SKM-1 treated with dmso at 0.1 percent for 144 hours (cell line): ENCODE results near the gene OR2J2.
"Not testable (repeated sequence)": the region's sequence is repeated elsewhere in the genome, so short reads cannot be mapped to it uniquely, and the experiment has no call there.

Experiments used
- DNase-seq: peaks from one replicate; lab custom pipeline; 2025; ENCODE audit not compliant: unreplicated experiment; lab: John Stamatoyannopoulos, UW

The OR2J2 gene

GRCh38 chr6:29170607-29171006 lies at the start of gene OR2J2:
TSS of gene OR2J2 (plus strand) at chr6:29170907. CDS start at chr6:29173636, 2,729 bp downstream.
- not testable (repeated sequence) for DNase-seq

DNA sequence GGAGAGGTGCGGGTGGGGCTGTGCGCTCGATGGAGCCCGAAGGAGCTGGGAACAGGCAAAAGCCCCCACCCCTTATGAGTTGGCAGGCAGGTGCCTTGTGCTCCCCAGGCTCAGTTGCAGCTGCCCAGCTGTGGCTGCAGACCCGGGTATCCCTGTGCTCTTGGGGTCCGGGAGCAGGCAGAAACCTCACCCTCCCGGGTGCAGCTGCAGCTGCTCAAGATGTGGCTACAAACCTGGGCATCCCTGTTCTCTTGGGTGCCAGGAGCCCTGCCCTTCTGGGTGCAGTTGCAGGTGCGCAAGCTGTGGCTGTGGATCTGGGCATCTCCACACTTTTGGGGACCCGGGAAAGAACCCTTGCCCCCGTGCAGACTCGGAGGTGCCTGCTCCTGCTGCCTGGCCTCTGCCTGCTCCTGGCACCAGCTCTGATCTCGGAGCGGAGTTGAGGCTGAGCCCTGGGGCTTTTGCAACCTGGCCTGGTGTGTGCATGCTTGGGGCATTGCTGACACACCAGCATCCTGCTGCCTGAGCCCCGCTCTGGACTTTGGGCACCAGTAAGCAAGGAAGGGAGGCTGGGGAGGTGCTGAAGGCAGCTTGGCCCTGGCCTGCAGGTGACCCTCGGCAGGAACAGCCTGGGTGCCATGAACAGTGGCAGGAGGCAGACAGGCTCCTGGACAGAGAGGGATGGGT lies 41.2 kb upstream of the OR2J2 start:
- no peak for DNase-seq

DNA sequence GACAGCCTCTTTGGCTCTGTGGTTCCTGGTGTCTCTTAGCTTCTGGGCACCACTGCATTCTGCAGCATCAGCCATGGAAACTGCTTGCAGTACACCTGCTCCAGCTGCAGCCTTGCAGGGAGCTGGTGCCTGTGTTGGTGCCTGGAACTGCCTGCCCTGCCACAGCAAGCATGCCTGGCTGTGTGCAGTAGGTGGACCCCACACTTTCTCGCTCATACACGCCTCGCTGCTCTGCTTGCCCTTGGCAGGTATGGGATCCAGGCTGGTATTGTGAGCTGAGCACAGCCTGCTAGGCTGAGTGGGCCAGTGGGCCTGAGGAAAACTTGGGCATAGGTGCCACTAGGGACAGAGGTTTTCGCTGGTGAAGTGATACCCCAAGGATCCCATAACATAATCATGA lies 40.1 kb upstream of the OR2J2 start:
- DNase-seq, result no peak

DNA sequence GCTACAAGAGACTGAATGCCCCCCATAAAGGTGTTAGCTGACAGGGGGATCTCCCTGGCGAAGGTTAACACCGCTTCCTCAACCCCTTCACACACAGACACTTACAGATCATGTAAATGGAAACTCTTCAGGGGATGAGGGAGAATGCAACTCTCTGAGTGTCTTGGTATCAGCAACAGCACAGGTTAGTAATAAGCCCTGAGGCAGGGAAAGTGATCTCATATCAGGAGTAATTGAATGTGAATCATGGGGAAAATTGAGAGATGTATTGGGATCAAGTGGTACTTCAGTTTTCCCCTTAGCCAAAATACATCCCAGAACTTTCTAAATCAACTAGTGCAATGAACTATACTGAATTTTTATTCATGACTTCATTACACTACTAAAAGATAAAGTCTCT lies 39.0 kb upstream of the OR2J2 start:
- DNase-seq, result no peak

- DNase-seq, result no peak
Observed at GRCh38 chr6:29137724-29138123, 33.0 kb upstream of the OR2J2 start.

DNA sequence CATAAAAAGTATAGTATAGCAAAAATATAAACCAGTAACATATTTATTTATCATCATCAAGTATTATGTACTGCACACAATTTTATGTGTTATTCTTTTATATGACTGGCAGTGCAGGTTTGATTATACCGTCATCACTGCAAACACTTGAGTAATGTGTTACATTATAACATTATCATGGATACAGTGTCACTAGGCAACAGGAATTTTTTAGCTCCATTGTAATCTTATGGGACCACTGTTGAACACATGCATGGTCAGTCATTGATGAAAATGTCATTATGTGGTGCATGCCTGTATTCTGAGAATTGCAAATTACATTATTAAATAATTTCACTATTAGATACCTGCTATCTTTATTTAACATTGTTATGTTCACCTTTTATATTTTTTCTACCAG lies 29.1 kb upstream of the OR2J2 start:
- no peak for DNase-seq

DNA sequence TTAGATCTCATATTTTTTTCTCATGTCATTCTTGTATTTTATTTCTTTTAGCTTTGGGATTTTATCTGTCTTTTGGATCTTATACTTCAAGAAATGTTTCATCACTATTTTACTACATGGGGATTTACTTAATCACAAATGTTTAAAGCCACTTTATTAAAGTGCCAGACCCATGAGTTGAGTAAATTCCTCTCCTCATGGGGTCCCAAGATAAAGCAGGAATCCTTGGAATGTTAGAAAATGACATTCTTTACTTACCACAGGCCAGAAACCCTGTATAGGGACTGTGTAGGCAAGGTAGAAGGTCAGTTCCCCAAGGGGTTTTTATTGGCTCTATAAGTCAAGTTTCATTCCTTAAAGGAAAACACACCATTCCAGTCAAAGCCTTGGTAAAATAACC lies 28.4 kb upstream of the OR2J2 start:
- no peak for DNase-seq

GRCh38 chr6:29146179-29146578 lies 24.5 kb upstream of the OR2J2 start:
- no peak for DNase-seq

GRCh38 chr6:29147074-29147473 lies 23.6 kb upstream of the OR2J2 start:
- no peak for DNase-seq

GRCh38 chr6:29149444-29149843 lies 21.3 kb upstream of the OR2J2 start:
- DNase-seq, result not testable (repeated sequence)

DNA sequence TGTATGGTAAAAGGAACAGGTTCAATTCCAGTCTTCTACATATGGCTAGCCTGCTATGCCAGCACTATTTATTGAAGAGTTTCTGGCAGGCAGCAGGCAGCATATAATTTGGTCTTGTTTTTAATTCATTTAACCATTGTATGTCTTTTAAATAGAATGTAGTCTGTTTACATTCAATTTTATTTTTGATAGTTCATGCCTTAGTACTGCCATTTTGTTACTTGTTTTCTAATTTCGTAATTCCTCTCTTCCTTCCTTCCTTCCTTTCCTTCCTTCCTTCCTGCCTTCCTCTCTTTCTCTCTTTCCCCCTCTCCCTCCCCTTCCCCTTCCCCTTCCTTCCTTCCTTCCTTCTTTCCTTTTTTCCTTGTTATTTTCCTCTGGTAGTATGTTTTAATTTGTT lies 17.6 kb upstream of the OR2J2 start:
- DNase-seq, result no peak

DNA sequence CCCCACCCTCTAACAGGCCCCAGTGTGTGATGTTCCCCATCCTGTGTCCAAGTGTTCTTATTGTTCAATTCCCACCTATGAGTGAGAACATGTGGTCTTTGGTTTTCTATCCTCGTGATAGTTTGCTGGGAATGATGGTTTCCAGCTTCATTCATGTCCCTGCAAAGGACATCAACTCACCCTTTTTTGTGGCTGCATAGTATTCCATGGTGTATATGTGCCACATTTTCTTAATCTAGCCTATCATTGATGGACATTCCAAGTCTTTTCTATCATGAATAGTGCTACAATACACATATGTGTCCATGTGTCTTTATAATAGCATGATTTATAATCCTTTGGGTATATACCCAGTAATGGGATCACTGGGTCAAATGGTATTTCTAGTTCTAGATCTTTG lies 15.5 kb upstream of the OR2J2 start:
- DNase-seq, result not testable (repeated sequence)

- not testable (repeated sequence) for DNase-seq
Observed at GRCh38 chr6:29159922-29160321, 10.8 kb upstream of the OR2J2 start.

DNA sequence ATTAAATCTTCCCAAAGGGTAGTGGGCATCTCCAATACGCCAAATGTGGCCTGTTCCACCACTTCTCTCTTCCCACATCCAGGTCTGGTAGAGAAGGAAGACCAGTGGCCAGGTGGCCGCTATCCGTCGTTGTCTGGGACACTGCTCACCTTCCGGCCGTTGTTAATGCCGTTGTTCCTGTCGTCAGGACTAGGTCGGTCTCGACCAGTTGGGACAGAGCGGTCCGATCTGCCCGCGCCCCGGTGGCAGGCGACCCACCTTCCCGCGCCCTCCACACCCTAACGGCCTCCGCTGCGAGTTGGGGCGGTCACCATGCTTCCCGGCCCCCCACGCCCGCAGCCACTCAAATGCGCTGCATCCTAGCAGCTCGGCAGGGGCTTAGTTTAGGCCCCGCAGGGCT lies 5.1 kb upstream of the OR2J2 start:
- not testable (repeated sequence) for DNase-seq

GRCh38 chr6:29171736-29172135 lies 1.0 kb downstream of the OR2J2 start:
- no peak for DNase-seq

DNA sequence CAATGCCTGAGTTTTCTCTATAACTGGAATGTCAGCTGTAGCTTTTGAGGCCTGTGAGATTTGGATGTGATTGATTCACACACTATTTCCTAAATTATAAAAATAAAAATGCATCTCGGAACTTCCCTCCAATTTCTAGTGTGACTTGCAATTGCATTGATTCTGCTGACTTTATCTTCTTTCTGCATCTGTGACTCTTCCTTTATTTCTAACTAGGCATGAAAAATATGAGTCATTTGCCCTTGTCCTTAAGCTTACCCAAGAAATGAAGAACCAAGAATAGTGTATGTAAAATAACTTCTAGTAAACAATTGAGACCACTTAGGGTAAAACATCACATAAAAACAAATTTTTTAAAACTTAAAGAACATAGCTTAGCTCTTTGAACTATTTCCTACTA lies 12.9 kb downstream of the OR2J2 start:
- no peak for DNase-seq

DNA sequence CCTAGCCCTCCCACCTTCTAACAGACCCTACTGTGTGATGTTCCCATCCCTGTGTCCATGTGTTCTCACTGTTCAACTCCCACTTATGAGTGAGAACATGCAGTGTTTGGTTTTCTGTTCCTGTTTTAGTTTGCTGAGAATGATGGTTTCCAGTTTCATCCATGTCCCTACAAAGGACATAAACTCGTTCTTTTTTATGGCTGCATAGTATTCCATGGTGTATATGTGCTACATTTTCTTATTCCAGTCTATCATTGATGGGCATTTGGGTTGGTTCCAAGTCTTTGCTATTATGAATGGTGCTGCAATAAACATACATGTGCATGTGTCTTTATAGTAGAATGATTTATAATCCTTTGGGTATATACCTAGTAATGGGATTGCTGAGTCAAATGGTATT lies 18.0 kb downstream of the OR2J2 start:
- DNase-seq, result not testable (repeated sequence)

DNA sequence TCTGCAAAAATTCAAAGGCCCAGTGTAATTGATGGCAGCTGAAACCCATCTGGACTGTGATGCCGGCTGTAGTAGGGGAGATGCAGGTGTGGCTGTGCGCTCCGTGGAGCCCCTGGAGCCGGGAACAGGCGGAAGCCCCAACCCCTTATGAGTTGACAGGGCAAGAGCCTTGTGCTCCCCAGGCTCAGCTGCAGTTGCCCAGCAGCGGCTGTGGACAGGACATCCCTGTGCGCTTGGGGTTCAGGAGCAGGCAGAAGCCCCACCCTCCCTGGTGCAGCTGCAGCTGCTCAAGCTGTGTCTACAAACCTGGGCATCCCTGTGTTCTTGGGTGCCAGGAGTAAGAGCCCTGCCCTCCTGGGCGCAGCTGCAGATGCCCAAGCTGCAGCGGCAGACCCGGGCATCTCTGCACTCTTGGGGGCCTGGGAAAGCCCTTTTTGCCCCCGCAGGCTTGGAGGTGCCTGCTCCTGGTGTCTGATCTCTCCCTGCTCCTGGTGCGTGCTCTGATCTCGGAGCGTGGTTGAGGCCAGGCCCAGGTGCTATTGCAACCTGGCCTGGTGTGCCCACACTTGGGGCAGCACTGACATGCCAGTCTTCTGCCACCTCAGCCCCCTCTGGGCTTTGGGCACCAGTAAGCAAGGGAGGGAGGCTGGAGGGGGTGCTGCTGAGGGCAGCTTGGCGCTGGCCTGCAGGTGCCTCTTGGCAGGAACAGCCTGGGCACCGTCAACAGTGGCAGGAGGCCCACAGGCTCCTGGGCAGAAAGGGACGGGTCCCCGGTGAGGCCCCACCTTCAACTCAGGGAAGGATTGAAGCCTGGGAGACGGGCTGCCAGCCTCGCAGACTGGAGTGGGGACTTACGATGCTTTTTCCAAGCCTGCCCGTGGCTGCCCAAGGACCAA lies 30.3 kb downstream of the OR2J2 start:
- no peak for DNase-seq

GRCh38 chr6:29201966-29202365 lies 31.3 kb downstream of the OR2J2 start:
- DNase-seq, result no peak

DNA sequence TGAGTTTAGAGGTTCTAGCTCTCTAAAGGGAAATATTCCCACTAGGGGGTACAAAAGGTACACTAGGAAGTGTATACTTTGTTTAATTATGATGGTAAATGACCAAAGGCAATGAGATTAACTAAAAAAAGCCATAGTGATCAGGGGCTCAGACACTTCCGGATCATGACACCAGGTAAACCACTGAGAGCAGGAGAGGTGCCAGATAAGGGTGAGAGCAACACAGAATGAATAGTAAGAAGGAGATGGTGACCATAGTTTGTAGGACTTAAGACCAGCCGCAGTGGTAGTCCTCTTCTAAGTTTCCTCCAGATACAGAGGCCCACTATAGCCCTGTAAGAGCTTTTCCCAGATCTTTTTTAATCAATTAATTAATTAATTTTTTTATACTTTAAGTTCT lies 40.8 kb downstream of the OR2J2 start:
- DNase-seq, result no peak

GRCh38 chr6:29216528-29216927 lies 45.8 kb downstream of the OR2J2 start:
- DNase-seq, result no peak

DNA sequence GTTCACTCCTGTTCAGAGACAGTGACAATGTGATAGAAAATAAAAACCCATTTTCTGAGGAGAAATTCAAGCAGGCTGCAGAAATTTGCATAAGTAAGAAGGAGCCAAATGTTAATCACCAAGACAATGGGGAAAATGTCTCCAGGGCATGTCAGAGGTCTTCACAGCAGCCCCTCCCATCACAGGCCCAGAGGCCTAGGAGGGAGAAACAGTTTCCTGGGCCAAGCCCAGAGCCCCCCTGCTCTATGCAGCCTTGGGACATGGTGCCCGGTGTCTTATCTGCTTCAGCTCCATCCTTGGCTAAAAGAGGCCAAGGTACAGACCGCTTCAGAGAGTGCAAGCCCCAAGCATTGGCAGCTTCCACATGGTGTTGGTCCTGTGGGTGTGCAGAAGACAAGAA lies 46.5 kb downstream of the OR2J2 start:
- DNase-seq, result not testable (repeated sequence)
